HepG2 (cell line): ENCODE results near the gene MGAT5. TPM values are rescaled to one million over a fixed set of nuclear protein-coding genes. Genes with fewer than 3 reads are reported as not detected.

Experiments used
- ATAC-seq: fragments of 200-7000 bp; cut with Tn5 transposase; 3 replicates; pipeline ENCODE4 v1.9.1; 2020; ENCODE audit warnings: mild to moderate bottlenecking, moderate library complexity
- BruUV-seq: library from RNA; stranded (reverse); fragments of 400-500 nt; replicated peaks from 2 replicates; lab custom pipeline; 2021; lab: Mats Ljungman, UMichigan
- CTCF ChIA-PET: fragments of 300-600 bp; formaldehyde crosslinking; extraction: SDS; loops from one replicate; lab custom pipeline; 2021; ENCODE audit warnings: low total read pairs, inconsistent platforms, low intra/inter-chr PET ratio; lab: Yijun Ruan, JAX
- POLR2A ChIA-PET: fragments of 350-600 bp; sonication (Branson Sonifier 250); formaldehyde crosslinking; loops from one replicate; lab custom pipeline; 2020; ENCODE audit warnings: antibody characterized with exemption, inconsistent platforms; lab: Yijun Ruan, JAX
- DNase-seq: peaks from one replicate; pipeline ENCODE4 v3.0.0-alpha.2; 2015; ENCODE audit warnings: low spot score
- FAIRE-seq: peaks from 3 replicates; lab custom pipeline; 2011; peaks lifted over from hg19 to GRCh38; lab: Jason Lieb, UNC
- H2AFZ ChIP-seq: one replicate; pipeline ENCODE4 v1.6.1; 2011; ENCODE audit warnings: low read length, inconsistent platforms
- H3K27ac ChIP-seq: fragments of 300-600 bp; 3 replicates; pipeline ENCODE4 v1.8.0; 2011; ENCODE audit warnings: mixed run types, mild to moderate bottlenecking, mixed read lengths, low read length, inconsistent platforms; ENCODE audit not compliant: insufficient read depth; ENCODE audit errors: extremely low read length
- H3K27me3 ChIP-seq, 2 experiments: fragments of 200-600 bp in 1 of 2; 2 replicates in 1 of 2; 3 replicates in 1 of 2; pipeline versions ENCODE4 v1.6.0 to v1.8.0; 2011; ENCODE audit warnings: low read length in 2 of 2, mild to moderate bottlenecking in 2 of 2, moderate library complexity in 2 of 2, inconsistent platforms in 1 of 2; ENCODE audit not compliant: insufficient read depth in 2 of 2, control insufficient read depth in 1 of 2
- H3K36me3 ChIP-seq, 2 experiments: fragments of 200-600 bp in 1 of 2; replicated peaks in 1 of 2; 2 replicates in 1 of 2; 3 replicates in 1 of 2; pipeline versions ENCODE4 v1.5.1 to v1.8.0; 2011; ENCODE audit warnings: low read length in 2 of 2, inconsistent platforms in 1 of 2; ENCODE audit not compliant: insufficient read depth in 2 of 2, control insufficient read depth in 1 of 2
- H3K4me1 ChIP-seq: 2 replicates; pipeline ENCODE4 v1.5.1; 2012; ENCODE audit warnings: low read length, inconsistent platforms; ENCODE audit not compliant: insufficient read depth
- H3K4me2 ChIP-seq: 2 replicates; pipeline ENCODE4 v1.6.0; 2011; ENCODE audit warnings: low read depth, low read length, inconsistent platforms
- H3K4me3 ChIP-seq, 3 experiments: fragments of 200-600 bp in 1 of 3; sonication (generic), shearing (Covaris generic) in 1 of 3; replicated peaks in 1 of 3; 2 replicates each; pipeline ENCODE4 v1.5.1; 2011 to 2016; ENCODE audit warnings: low read length in 3 of 3, inconsistent platforms in 2 of 3, low read depth in 2 of 3, mild to moderate bottlenecking in 2 of 3, control low read depth in 1 of 3, mixed read lengths in 1 of 3; ENCODE audit not compliant: insufficient read depth in 1 of 3
- H3K79me2 ChIP-seq: one replicate; pipeline ENCODE4 v1.6.1; 2011; ENCODE audit warnings: low read length, inconsistent platforms; ENCODE audit not compliant: insufficient read depth
- H3K9ac ChIP-seq: 2 replicates; pipeline ENCODE4 v1.6.0; 2011; ENCODE audit warnings: mild to moderate bottlenecking, low read depth, low read length, inconsistent platforms; ENCODE audit not compliant: insufficient read depth
- H3K9me3 ChIP-seq: 2 replicates; pipeline ENCODE4 v1.5.1; 2012; ENCODE audit warnings: mild to moderate bottlenecking, low read length
- H4K20me1 ChIP-seq: 2 replicates; pipeline ENCODE4 v1.6.0; 2011; ENCODE audit warnings: inconsistent platforms, mild to moderate bottlenecking, low read length, moderate library complexity; ENCODE audit not compliant: insufficient read depth
- BRD4 ChIP-seq: sonication (generic); formaldehyde crosslinking; IDR thresholded peaks from 2 replicates; pipeline ENCODE4 v1.4.0; 2020; ENCODE audit warnings: missing genetic modification reagents
- CBX2 ChIP-seq, 2 experiments: fragments of 200-600 bp in 1 of 2; sonication (generic); formaldehyde crosslinking in 1 of 2; IDR thresholded peaks; 2 replicates each; pipeline versions ENCODE4 v1.7.0 to v1.8.1; 2018 to 2022; ENCODE audit warnings: low read depth in 2 of 2, low read length in 1 of 2, mild to moderate bottlenecking in 1 of 2, missing genetic modification reagents in 1 of 2
- ELF4 ChIP-seq: sonication (generic); formaldehyde crosslinking; IDR thresholded peaks from 2 replicates; pipeline ENCODE4 v1.5.0; 2020; ENCODE audit warnings: missing genetic modification reagents, mild to moderate bottlenecking, moderate library complexity, borderline replicate concordance
- FOXK2 ChIP-seq: fragments of 450-650 bp; IDR thresholded peaks from 2 replicates; pipeline ENCODE4 v1.6.1; 2016
- HNRNPUL1 ChIP-seq: fragments of 200-400 bp; formaldehyde crosslinking; IDR thresholded peaks from 2 replicates; pipeline ENCODE4 v1.6.1; 2017; ENCODE audit warnings: low read depth, mild to moderate bottlenecking, low read length, moderate library complexity
- RARG ChIP-seq: sonication (generic); formaldehyde crosslinking; IDR thresholded peaks from 2 replicates; pipeline ENCODE4 v1.4.0; 2020; ENCODE audit warnings: low read depth, mild to moderate bottlenecking, missing genetic modification reagents
- SP2 ChIP-seq: sonication (generic); formaldehyde crosslinking; IDR thresholded peaks from 2 replicates; pipeline ENCODE4 v1.5.1; 2020; ENCODE audit warnings: mild to moderate bottlenecking, missing genetic modification reagents
- ZBTB42 ChIP-seq: sonication (generic); formaldehyde crosslinking; IDR thresholded peaks from 2 replicates; pipeline ENCODE4 v1.5.0; 2020; ENCODE audit warnings: mild to moderate bottlenecking, missing genetic modification reagents
- ZBTB8A ChIP-seq: sonication (generic); formaldehyde crosslinking; IDR thresholded peaks from 2 replicates; pipeline ENCODE4 v1.4.0; 2020; ENCODE audit warnings: mild to moderate bottlenecking, low read depth, missing genetic modification reagents, borderline replicate concordance
- ZNF138 ChIP-seq: sonication (generic); formaldehyde crosslinking; IDR thresholded peaks from 2 replicates; pipeline ENCODE4 v1.5.0; 2020; ENCODE audit warnings: mild to moderate bottlenecking, low read depth, missing genetic modification reagents
- ZNF557 ChIP-seq: sonication (generic); formaldehyde crosslinking; IDR thresholded peaks from 2 replicates; pipeline ENCODE4 v1.4.0; 2020; ENCODE audit warnings: missing genetic modification reagents
- WGBS: methylation state at CpG from one replicate; pipeline ENCODE4 v1.1.6; 2017; ENCODE audit warnings: low lambda C conversion rate; 5-methylcytosine and 5-hydroxymethylcytosine counted together
- in situ Hi-C: cut with HindIII; loops from 2 replicates; pipeline ENCODE4 v1.10.0; 2017; ENCODE audit warnings: low pct_unique_long_range_greater_than_20kb; ENCODE audit not compliant: extremely low pct_ligation_motif_present
- intact Hi-C: fragments of 100-400 bp; cut with micrococcal nuclease; formaldehyde crosslinking; loops from one replicate; pipeline ENCODE4 v1.10.0; 2022; ENCODE audit not compliant: unreplicated experiment
- polyA plus RNA-seq, 8 experiments: library from polyadenylated mRNA; depleted of rRNA in 3 of 8; stranded (reverse) in 7 of 8; unstranded in 1 of 8; fragments of >200 nt; fragmentation: Illumina TruSeq in 4 of 8; extraction: Trizol in 4 of 8; gene quantifications; 2 replicates each; pipeline versions ENCODE4 v1.2.1 to v1.2.3, GENCODE V29; 2011 to 2016; ENCODE audit warnings: low read depth in 4 of 8, missing spikeins in 1 of 8, mixed read lengths in 1 of 8; ENCODE audit not compliant: insufficient read depth in 1 of 8
- total RNA-seq, 5 experiments: library from RNA; depleted of rRNA; stranded (reverse); fragments of >200 nt; fragmentation: Illumina TruSeq; extraction: Trizol; gene quantifications; 2 replicates each; pipeline ENCODE4 v1.2.3, GENCODE V29; 2016; ENCODE audit warnings: low read depth in 1 of 5
- TF ChIP-seq, protein P1 (sequence below): sonication (generic); formaldehyde crosslinking; IDR thresholded peaks from 2 replicates; pipeline ENCODE4 v1.8.0; 2022; ENCODE audit warnings: low read depth, missing genetic modification reagents

MGAT5 gene
- total and polyA plus RNA-seq, 2 of the 13 experiments (the other 11 are each of a cell fraction or from before 2014, with no cell fraction given), result 33.1 to 60.2 TPM

DNA sequence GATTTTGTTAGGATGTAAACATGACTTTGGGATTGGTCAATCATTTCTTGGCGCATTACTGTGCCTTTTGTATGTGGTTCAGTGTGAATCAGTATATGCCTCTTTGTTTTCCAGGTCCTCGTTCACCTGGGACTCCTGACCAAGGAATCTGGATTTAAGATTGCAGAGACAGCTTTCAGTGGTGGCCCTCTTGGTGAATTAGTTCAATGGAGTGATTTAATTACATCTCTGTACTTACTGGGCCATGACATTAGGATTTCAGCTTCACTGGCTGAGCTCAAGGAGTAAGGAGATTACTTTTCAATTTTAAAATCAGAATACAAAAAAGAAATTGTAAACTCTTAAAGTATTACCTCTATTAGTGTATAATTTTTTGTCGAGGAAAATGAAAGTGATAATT, 87.6 kb downstream of the MGAT5 start:
- BruUV-seq, result no TSS peak
- no peak for DNase-seq
- Histone ChIP-seq H3K9me3 (no peaks in the 10 kb centered on the region), H3K79me2 (no peaks in the 10 kb centered on the region), H3K4me1 (no peaks in the 10 kb centered on the region), H3K36me3 (peaks cover 3 to 40% of the 10 kb centered on the region in 2 experiments; a peak in 4 of 5 replicates), H3K9ac (no peak overlapping the region), H2AFZ (no peak overlapping the region), H3K4me3 (no peak overlapping the region), H3K4me2 (no peak overlapping the region), H4K20me1 (no peaks in the 10 kb centered on the region), H3K27me3 (no peaks in the 10 kb centered on the region), H3K27ac (no peak overlapping the region)
- ChIA-PET CTCF (no interaction called here), POLR2A (no interaction called here)
- in situ Hi-C loops (no loop called here), intact Hi-C loops (no loop called here)
- 97% methylated on average over 3 of the region's 3 CpGs for WGBS
- FAIRE-seq, result no peak
- ATAC-seq, result no peak
- no peak for TF ChIP-seq FOXK2
- TF ChIP-seq ZNF138 (CRISPR knock-in tag), result no peak
- TF ChIP-seq ELF4 (CRISPR knock-in tag), result 0 out of 2 replicates have a peak, but pooled peaks have one; percentile 5
- TF ChIP-seq, all 625 proteins: peak for 1

DNA sequence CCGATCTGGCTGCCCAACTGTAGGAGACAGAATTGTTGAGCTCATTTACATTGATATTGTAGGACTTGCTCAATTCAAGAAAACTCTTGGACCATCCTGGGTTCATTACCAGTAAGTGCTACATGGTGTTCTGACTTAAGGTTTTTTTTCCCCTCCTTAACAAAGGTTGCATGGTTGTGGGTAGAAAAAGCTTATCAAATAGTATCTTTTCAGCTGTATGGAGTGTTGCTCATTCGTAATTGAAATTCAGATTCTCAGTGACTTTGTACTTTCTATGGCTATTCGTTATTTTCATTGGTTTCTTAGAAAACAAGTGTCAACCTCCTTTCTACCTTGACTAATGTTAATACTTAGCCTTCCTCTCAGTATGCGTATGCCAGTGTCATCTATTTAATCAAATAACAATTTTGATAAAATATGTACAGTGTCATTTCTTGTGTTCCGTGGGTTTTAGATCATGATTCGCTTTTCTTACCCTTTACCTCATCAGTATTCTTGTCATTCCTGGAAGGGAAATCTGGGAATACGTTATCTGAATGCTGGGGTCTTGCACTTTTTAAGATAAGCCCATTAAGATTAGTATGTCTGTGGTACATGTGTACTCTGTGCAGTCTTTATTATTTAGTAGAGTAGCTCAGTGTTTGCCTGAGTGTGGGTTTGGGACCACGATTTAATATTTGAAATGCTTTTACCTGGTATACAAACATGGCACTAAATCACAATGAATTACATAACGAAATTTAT, 91.3 kb downstream of the MGAT5 start:
- intact Hi-C loops (no loop called here), in situ Hi-C loops (no loop called here)
- peaks cover 5 to 37% of the 10 kb centered on the region in 2 experiments for H3K36me3 ChIP-seq
- TF ChIP-seq RARG (CRISPR knock-in tag) (no peak), ZBTB42 (CRISPR knock-in tag) (no peak), CBX2 (IDR thresholded peaks at IDR 0.05; ENCODE audit: low read depth, low read length) (no peak), CBX2 (CRISPR knock-in tag; IDR thresholded peaks at IDR 0.05; ENCODE audit: low read depth) (no peak), HNRNPUL1 (no peak), ZNF557 (CRISPR knock-in tag) (no peak), ZBTB8A (CRISPR knock-in tag) (no peak), SP2 (no peak), BRD4 (no peak)
- TF ChIP-seq, protein P1, sequence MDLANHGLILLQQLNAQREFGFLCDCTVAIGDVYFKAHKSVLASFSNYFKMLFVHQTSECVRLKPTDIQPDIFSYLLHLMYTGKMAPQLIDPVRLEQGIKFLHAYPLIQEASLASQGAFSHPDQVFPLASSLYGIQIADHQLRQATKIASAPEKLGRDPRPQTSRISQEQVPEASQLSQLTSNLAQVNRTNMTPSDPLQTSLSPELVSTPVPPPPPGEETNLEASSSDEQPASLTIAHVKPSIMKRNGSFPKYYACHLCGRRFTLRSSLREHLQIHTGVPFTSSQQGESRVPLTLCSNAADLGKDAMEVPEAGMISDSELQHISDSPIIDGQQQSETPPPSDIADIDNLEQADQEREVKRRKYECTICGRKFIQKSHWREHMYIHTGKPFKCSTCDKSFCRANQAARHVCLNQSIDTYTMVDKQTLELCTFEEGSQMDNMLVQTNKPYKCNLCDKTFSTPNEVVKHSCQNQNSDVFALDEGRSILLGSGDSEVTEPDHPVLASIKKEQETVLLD (CRISPR knock-in tag), result no peak
- H3K4me1 ChIP-seq, result no peaks in the 10 kb centered on the region
- DNase-seq (no peak), ATAC-seq (no peak), FAIRE-seq (no peak)
- H3K27me3 ChIP-seq, result no peaks in the 10 kb centered on the region
- BruUV-seq, result no TSS peak
- no peak overlapping the region for H3K27ac ChIP-seq
- ChIA-PET CTCF (no interaction called here), POLR2A (no interaction called here)
- H3K79me2 ChIP-seq, result no peaks in the 10 kb centered on the region
- no peaks in the 10 kb centered on the region for H4K20me1 ChIP-seq
- no peaks in the 10 kb centered on the region for H3K9me3 ChIP-seq
- no peak overlapping the region for H3K4me2 ChIP-seq
- no peak overlapping the region for H3K9ac ChIP-seq
- no peak overlapping the region for H2AFZ ChIP-seq
- H3K4me3 ChIP-seq, result no peak overlapping the region
- 96% methylated on average over 9 of the region's 9 CpGs for WGBS
